K562 (cell line): ENCODE results near the gene NUDT2. TPM values are rescaled to one million over a fixed set of nuclear protein-coding genes. Genes with fewer than 3 reads are reported as not detected.

ENCODE experiments used
- ATAC-seq: fragments of 200-7000 bp; cut with Tn5 transposase; 3 replicates; pipeline ENCODE4 v1.9.1; 2020; ENCODE audit warnings: moderate library complexity
- BruUV-seq: library from RNA; stranded (reverse); fragments of 400-500 nt; replicated peaks from 2 replicates; lab custom pipeline; 2021; lab: Mats Ljungman, UMichigan
- CTCF ChIA-PET: fragments of 300-600 bp; formaldehyde crosslinking; extraction: SDS; loops from one replicate; lab custom pipeline; 2021; ENCODE audit warnings: low intra/inter-chr PET ratio; lab: Yijun Ruan, JAX
- POLR2A ChIA-PET: fragments of 300-600, 350-650 bp; sonication (Branson Sonifier 250); formaldehyde crosslinking; extraction: SDS; loops from one replicate; lab custom pipeline; 2021; ENCODE audit warnings: antibody characterized with exemption, inconsistent platforms; lab: Yijun Ruan, JAX
- DNase-seq, 4 experiments: peaks; one replicate each; pipeline versions ENCODE4 v3.0.0 to v3.0.0-alpha.2; 2011 to 2018; ENCODE audit warnings: low spot score in 3 of 4, mixed read lengths in 3 of 4; ENCODE audit errors: extremely low read depth in 1 of 4
- FAIRE-seq: peaks from 2 replicates; lab custom pipeline; 2011; peaks lifted over from hg19 to GRCh38; lab: Jason Lieb, UNC
- H2AFZ ChIP-seq: 2 replicates; pipeline ENCODE4 v1.6.0; 2011; ENCODE audit warnings: low read depth, low read length, control low read depth, inconsistent platforms
- H3K27ac ChIP-seq: fragments of 200-600 bp; 3 replicates; pipeline ENCODE4 v1.8.0; 2011; ENCODE audit warnings: low read depth, mild to moderate bottlenecking, control low read depth, inconsistent platforms, low read length, moderate library complexity, mixed read lengths; ENCODE audit errors: extremely low read depth
- H3K27me3 ChIP-seq, 2 experiments: fragments of 300-600 bp in 1 of 2; 2 replicates in 1 of 2; 3 replicates in 1 of 2; pipeline versions ENCODE4 v1.6.0 to v1.8.0; 2011; ENCODE audit warnings: inconsistent platforms in 2 of 2, low read length in 2 of 2, mild to moderate bottlenecking in 1 of 2, mixed read lengths in 1 of 2, moderate library complexity in 1 of 2; ENCODE audit not compliant: control insufficient read depth in 2 of 2, insufficient read depth in 2 of 2
- H3K36me3 ChIP-seq: fragments of 300-600 bp; 3 replicates; pipeline ENCODE4 v1.8.0; 2011; ENCODE audit warnings: mild to moderate bottlenecking, low read length, inconsistent platforms; ENCODE audit not compliant: control insufficient read depth, insufficient read depth
- H3K4me1 ChIP-seq, 2 experiments: fragments of 200-600 bp in 1 of 2; replicated peaks in 1 of 2; 2 replicates in 1 of 2; 3 replicates in 1 of 2; pipeline versions ENCODE4 v1.5.1 to v1.8.0; 2011; ENCODE audit warnings: inconsistent platforms in 2 of 2, low read length in 2 of 2, mild to moderate bottlenecking in 1 of 2, mixed read lengths in 1 of 2, moderate library complexity in 1 of 2; ENCODE audit not compliant: control insufficient read depth in 2 of 2, insufficient read depth in 2 of 2
- H3K4me2 ChIP-seq: 2 replicates; pipeline ENCODE4 v1.6.1; 2011; ENCODE audit warnings: low read length, control low read depth, inconsistent platforms, mixed read lengths; ENCODE audit not compliant: insufficient read depth
- H3K4me3 ChIP-seq: fragments of 200-600 bp; sonication (generic), shearing (Covaris generic); 2 replicates; pipeline ENCODE4 v1.5.1; 2016; ENCODE audit warnings: control low read depth, inconsistent platforms
- H3K79me2 ChIP-seq: fragments of 200-600 bp; 3 replicates; pipeline ENCODE4 v1.8.0; 2011; ENCODE audit warnings: low read length, inconsistent platforms; ENCODE audit not compliant: control insufficient read depth, insufficient read depth
- H3K9ac ChIP-seq, 2 experiments: 2 replicates each; pipeline versions ENCODE4 v1.6.0 to v1.6.1; 2011; ENCODE audit warnings: low read depth in 2 of 2, low read length in 2 of 2, control low read depth in 1 of 2, inconsistent platforms in 1 of 2, mild to moderate bottlenecking in 1 of 2, mixed read lengths in 1 of 2; ENCODE audit not compliant: insufficient read depth in 1 of 2
- H3K9me1 ChIP-seq: one replicate; pipeline ENCODE4 v1.6.0; 2011; ENCODE audit warnings: inconsistent platforms, mild to moderate bottlenecking, low read length, moderate library complexity; ENCODE audit not compliant: control insufficient read depth, insufficient read depth
- H3K9me3 ChIP-seq: replicated peaks from 2 replicates; pipeline ENCODE4 v1.5.1; 2011; ENCODE audit warnings: low read depth, low read length, inconsistent platforms; ENCODE audit not compliant: control insufficient read depth, insufficient read depth
- H4K20me1 ChIP-seq: replicated peaks from 2 replicates; pipeline ENCODE4 v1.6.1; 2011; ENCODE audit warnings: low read length, inconsistent platforms, mixed read lengths; ENCODE audit not compliant: control insufficient read depth, insufficient read depth
- CC2D1A ChIP-seq: fragments of 450-650 bp; IDR thresholded peaks from 2 replicates; pipeline ENCODE4 v1.6.1; 2017; ENCODE audit warnings: mild to moderate bottlenecking
- CHD1 ChIP-seq: fragments of 200-600 bp; sonication (generic); IDR thresholded peaks from one replicate; pipeline ENCODE4 v1.6.1; 2012; ENCODE audit warnings: mild to moderate bottlenecking, moderate library complexity, low read length, inconsistent platforms
- MCM2 ChIP-seq: fragments of 450-650 bp; IDR thresholded peaks from 2 replicates; pipeline ENCODE4 v1.6.1; 2017; ENCODE audit warnings: low read depth, mild to moderate bottlenecking
- SAP30 ChIP-seq: fragments of 200-600 bp; sonication (generic); IDR thresholded peaks from 2 replicates; pipeline ENCODE4 v1.6.1; 2012; ENCODE audit warnings: borderline replicate concordance, low read depth, mild to moderate bottlenecking, moderate library complexity, low read length, control low read depth, inconsistent platforms; ENCODE audit not compliant: insufficient read depth, poor library complexity, severe bottlenecking
- TEAD2 ChIP-seq: fragments of 450-650 bp; IDR thresholded peaks from 2 replicates; pipeline ENCODE4 v1.6.1; 2016; ENCODE audit warnings: missing genetic modification characterization, control low read depth, missing compliant biosample characterization
- ZNF3 ChIP-seq: fragments of 250-450 bp; sonication (Bioruptor Pico); IDR thresholded peaks from 2 replicates; pipeline ENCODE4 v1.5.0; 2021; ENCODE audit warnings: mild to moderate bottlenecking, moderate library complexity
- ZNF583 ChIP-seq: fragments of 250-450 bp; sonication (Bioruptor Pico); IDR thresholded peaks from 2 replicates; pipeline ENCODE4 v1.4.0; 2020
- WGBS: fragments of 100-300 bp; shearing (Covaris generic); methylation state at CpG from one replicate; pipeline ENCODE4 v1.1.6; 2016; ENCODE audit warnings: low coverage, mixed read lengths; ENCODE audit not compliant: insufficient coverage; ENCODE audit errors: missing lambda C conversion rate; 5-methylcytosine and 5-hydroxymethylcytosine counted together
- in situ Hi-C: fragments of 300-500 bp; cut with MboI; formaldehyde crosslinking; loops from 4 replicates; pipeline ENCODE4 v1.15.0; 2018; ENCODE audit warnings: inconsistent platforms, mixed read lengths
- intact Hi-C: fragments of 100-400 bp; cut with micrococcal nuclease; formaldehyde crosslinking; loops from 2 replicates; pipeline ENCODE4 v1.14.2; 2022
- polyA plus RNA-seq, 8 experiments: library from polyadenylated mRNA; depleted of rRNA in 4 of 8; stranded (reverse) in 5 of 8; unstranded in 3 of 8; fragments of >200 nt; fragmentation: Nextera tagmentation in 2 of 8; fragmentation: Illumina TruSeq in 1 of 8; extraction: Ambion mirVana in 2 of 8; extraction: Trizol in 1 of 8; gene quantifications; 2 replicates each; pipeline versions ENCODE4 v1.2.1 to v1.2.3, GENCODE V29; 2011 to 2014; ENCODE audit warnings: inconsistent platforms in 1 of 8, missing spikeins in 1 of 8
- total RNA-seq, 7 experiments: library from RNA; depleted of rRNA in 6 of 7; stranded (reverse); fragments of >200 nt in 6 of 7; fragmentation: Illumina TruSeq in 2 of 7; extraction: Trizol in 2 of 7; gene quantifications; 2 replicates each; pipeline versions ENCODE4 v1.2.1 to v1.2.3, GENCODE V29; 2011 to 2021; ENCODE audit warnings: low replicate concordance in 1 of 7
- TF ChIP-seq, protein P1 (sequence below): fragments of 250-450 bp; sonication (Bioruptor Pico); IDR thresholded peaks from 2 replicates; pipeline ENCODE4 v1.5.0; 2021
- TF ChIP-seq, protein P2 (sequence below), 2 experiments: IDR thresholded peaks; 2 replicates each; pipeline ENCODE4 v1.6.1; 2011; ENCODE audit warnings: borderline replicate concordance in 1 of 2, control low read depth in 1 of 2, low read depth in 1 of 2, low read length in 1 of 2, mild to moderate bottlenecking in 1 of 2, mixed read lengths in 1 of 2, moderate library complexity in 1 of 2; ENCODE audit not compliant: insufficient read depth in 1 of 2, insufficient read length in 1 of 2, poor library complexity in 1 of 2, severe bottlenecking in 1 of 2; ENCODE audit errors: extremely low read depth in 1 of 2

The NUDT2 gene
- total and polyA plus RNA-seq, 9 of the 15 experiments (the other 6 are each of a cell fraction or from before 2014, with no cell fraction given): 11.5 to 28.1 (median 19.0) TPM

DNA sequence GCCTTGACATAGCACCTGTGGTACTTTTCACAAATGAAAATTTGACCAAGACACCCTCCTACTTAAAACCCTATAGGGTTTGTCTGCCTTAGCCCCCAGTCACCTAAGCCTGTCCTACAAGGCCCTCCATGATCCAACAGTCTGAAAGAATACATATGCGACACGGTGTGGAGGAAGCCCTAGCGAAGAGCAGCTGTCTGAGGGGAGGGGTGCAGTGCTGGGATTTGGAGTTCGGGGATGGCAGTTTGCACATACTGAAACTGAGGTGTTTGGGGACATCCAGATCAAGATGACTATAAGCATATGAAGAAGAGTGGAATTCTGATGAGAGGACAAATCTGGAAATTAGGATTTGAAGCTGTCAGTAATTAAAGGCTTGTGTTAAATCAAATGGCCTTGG lies 54.5 kb downstream of the NUDT2 start:
- CTCF ChIA-PET: no interaction called here
- H3K79me2 ChIP-seq: no peaks in the 10 kb centered on the region

More for the DNA sequence above, 54.5 kb downstream of the NUDT2 start:
- POLR2A ChIA-PET: no interaction called here
- no peaks in the 10 kb centered on the region for H3K9me1 ChIP-seq
- H3K9ac ChIP-seq: no peak overlapping the region
- H3K4me2 ChIP-seq: no peak overlapping the region
- H3K27ac ChIP-seq: no peak overlapping the region
- H3K4me1 ChIP-seq: peaks cover 13 to 21% of the 10 kb centered on the region in 2 experiments; a peak in 4 of 5 replicates
- no peak for ATAC-seq
- TF ChIP-seq MCM2: no peak
- TF ChIP-seq ZNF3: no peak
- TF ChIP-seq, protein P1, sequence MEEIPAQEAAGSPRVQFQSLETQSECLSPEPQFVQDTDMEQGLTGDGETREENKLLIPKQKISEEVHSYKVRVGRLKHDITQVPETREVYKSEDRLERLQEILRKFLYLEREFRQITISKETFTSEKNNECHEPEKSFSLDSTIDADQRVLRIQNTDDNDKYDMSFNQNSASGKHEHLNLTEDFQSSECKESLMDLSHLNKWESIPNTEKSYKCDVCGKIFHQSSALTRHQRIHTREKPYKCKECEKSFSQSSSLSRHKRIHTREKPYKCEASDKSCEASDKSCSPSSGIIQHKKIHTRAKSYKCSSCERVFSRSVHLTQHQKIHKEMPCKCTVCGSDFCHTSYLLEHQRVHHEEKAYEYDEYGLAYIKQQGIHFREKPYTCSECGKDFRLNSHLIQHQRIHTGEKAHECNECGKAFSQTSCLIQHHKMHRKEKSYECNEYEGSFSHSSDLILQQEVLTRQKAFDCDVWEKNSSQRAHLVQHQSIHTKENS (CRISPR knock-in tag): no peak
- no peak for TF ChIP-seq ZNF583 (CRISPR knock-in tag)
- TF ChIP-seq, protein P2, sequence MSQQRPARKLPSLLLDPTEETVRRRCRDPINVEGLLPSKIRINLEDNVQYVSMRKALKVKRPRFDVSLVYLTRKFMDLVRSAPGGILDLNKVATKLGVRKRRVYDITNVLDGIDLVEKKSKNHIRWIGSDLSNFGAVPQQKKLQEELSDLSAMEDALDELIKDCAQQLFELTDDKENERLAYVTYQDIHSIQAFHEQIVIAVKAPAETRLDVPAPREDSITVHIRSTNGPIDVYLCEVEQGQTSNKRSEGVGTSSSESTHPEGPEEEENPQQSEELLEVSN (IDR thresholded peaks at IDR 0.05; ENCODE audit: borderline replicate concordance in 1 of 2, extremely low read depth in 1 of 2, insufficient read depth in 1 of 2, insufficient read length in 1 of 2, low read depth in 1 of 2, low read length in 1 of 2, poor library complexity in 1 of 2, severe bottlenecking in 1 of 2): no peak
- no peak for TF ChIP-seq CHD1
- TF ChIP-seq TEAD2: no peak
- no peak for TF ChIP-seq CC2D1A
- no peak for TF ChIP-seq SAP30
- WGBS: 2% methylated on average over 4 of the region's 4 CpGs
- FAIRE-seq: no peak
- no peaks in the 10 kb centered on the region for H4K20me1 ChIP-seq
- in situ Hi-C loops (no loop called here), intact Hi-C loops (no loop called here)
- no peaks in the 10 kb centered on the region for H3K9me3 ChIP-seq
- DNase-seq: no peak
- no peaks in the 10 kb centered on the region for H3K27me3 ChIP-seq
- H2AFZ ChIP-seq: no peak overlapping the region
- BruUV-seq: no TSS peak
- no peaks in the 10 kb centered on the region for H3K36me3 ChIP-seq
- no peak overlapping the region for H3K4me3 ChIP-seq
